Panc1 (cell line): ENCODE data around the gene CMTM7.

ENCODE experiments used
- CTCF ChIP-seq: fragments of 450-650 bp; IDR thresholded peaks from 2 replicates; pipeline ENCODE4 v1.5.1; 2017; ENCODE audit warnings: mild to moderate bottlenecking
- POLR2AphosphoS5 ChIP-seq: IDR thresholded peaks from 2 replicates; pipeline ENCODE4 v1.6.1; 2012; ENCODE audit warnings: mild to moderate bottlenecking, low read depth, low read length, moderate library complexity
- REST ChIP-seq, 2 experiments: IDR thresholded peaks; 2 replicates each; pipeline ENCODE4 v1.6.1; 2011 to 2012; ENCODE audit warnings: low read depth in 2 of 2, control low read depth in 1 of 2, low read length in 1 of 2, mild to moderate bottlenecking in 1 of 2, moderate library complexity in 1 of 2; ENCODE audit not compliant: insufficient read depth in 1 of 2
- SIN3A ChIP-seq: IDR thresholded peaks from 2 replicates; pipeline ENCODE4 v1.6.1; 2012; ENCODE audit warnings: low read depth, mild to moderate bottlenecking, low read length, moderate library complexity, borderline replicate concordance; ENCODE audit not compliant: insufficient read depth
- TCF7L2 ChIP-seq: IDR thresholded peaks from 2 replicates; pipeline ENCODE4 v1.6.1; 2011; ENCODE audit warnings: mild to moderate bottlenecking, low read depth, low read length, inconsistent platforms

GRCh38 chr3:32455609-32456428 lies 64.2 kb downstream of the CMTM7 start:
- TF ChIP-seq CTCF (no peak), POLR2AphosphoS5 (no peak), SIN3A (no peak), TCF7L2 (no peak), REST (IDR thresholded peaks at IDR 0.05; ENCODE audit: insufficient read depth in 1 of 2, low read depth in 2 of 2, low read length in 1 of 2) (no peak)
